Activated B cell treated with CpG ODN at 0.5 μM for 24 hours (primary cell): ENCODE results near the gene FKBP3. TPM values are rescaled to one million over a fixed set of nuclear protein-coding genes. Genes with fewer than 3 reads are reported as not detected.
"Not testable (repeated sequence)": the region's sequence is repeated elsewhere in the genome, so short reads cannot be mapped to it uniquely, and the experiment has no call there.

Source experiments
- ATAC-seq: fragments of 200-7000 bp; cut with Tn5 transposase; one replicate; pipeline ENCODE4 v1.10.0; 2021; ENCODE audit warnings: low read depth, mild to moderate bottlenecking, moderate library complexity
- CTCF ChIA-PET: fragments of 350-600 bp; sonication (Branson Sonifier 250); formaldehyde crosslinking; loops from one replicate; lab custom pipeline; 2021; ENCODE audit warnings: antibody characterized with exemption; lab: Charles Lee
- POLR2A ChIA-PET: fragments of 350-600 bp; sonication (Branson Sonifier 250); formaldehyde crosslinking; loops from one replicate; lab custom pipeline; 2021; ENCODE audit warnings: antibody characterized with exemption; lab: Charles Lee
- DNase-seq: peaks from one replicate; pipeline ENCODE4 v3.0.0; 2022
- H3K27ac Mint-ChIP-seq: one replicate; pipeline ENCODE4 v1.8.0; 2020; ENCODE audit warnings: mixed read lengths
- H3K27me3 Mint-ChIP-seq: one replicate; pipeline ENCODE4 v1.8.0; 2021; ENCODE audit warnings: mixed read lengths
- H3K36me3 Mint-ChIP-seq: one replicate; pipeline ENCODE4 v1.8.0; 2021; ENCODE audit warnings: low read depth, mixed read lengths
- H3K4me1 Mint-ChIP-seq: one replicate; pipeline ENCODE4 v1.8.0; 2021; ENCODE audit warnings: mixed read lengths
- H3K4me3 Mint-ChIP-seq: one replicate; pipeline ENCODE4 v1.8.0; 2020; ENCODE audit warnings: mild to moderate bottlenecking, mixed read lengths
- H3K9me3 Mint-ChIP-seq: one replicate; pipeline ENCODE4 v1.8.0; 2020; ENCODE audit warnings: mixed read lengths
- CTCF ChIP-seq: fragments of 200-600 bp; IDR thresholded peaks from one replicate; pipeline ENCODE4 v1.8.0; 2022; ENCODE audit warnings: antibody characterized with exemption, mild to moderate bottlenecking
- intact Hi-C: fragments of 100-400 bp; cut with micrococcal nuclease; formaldehyde crosslinking; loops from one replicate; pipeline ENCODE4 v1.15.1; 2024
- total RNA-seq: library from RNA; stranded (reverse); gene quantifications from 2 replicates; pipeline ENCODE4 v1.2.3, GENCODE V29; 2022

FKBP3 gene
- total RNA-seq, 1 donor from 2014 or later: 58.3 TPM

- DNase-seq: peak; percentile 97
- POLR2A ChIA-PET: interaction anchor here (0.8 to 2.4 kb wide), 3 partner anchors 50 to 187 kb away, joined by 4 to 24 read pairs (median 12); partner anchors contain the start of genes FKBP3, KLHL28 and TOGARAM1
- peak; percentile 94 for ATAC-seq
- TF ChIP-seq CTCF: no peak
- intact Hi-C loops: loop anchor here (1.0 to 2.0 kb wide), 5 partner anchors 17 to 187 kb away; partner anchors contain the start of genes FKBP3, MIS18BP1 and TOGARAM1
- H3K9me3 Mint-ChIP-seq: no peaks in the 10 kb centered on the region
- peak within 1 kb of the TSS; percentile 92 for H3K27ac Mint-ChIP-seq
- H3K4me1 Mint-ChIP-seq: peaks cover 46% of the 10 kb centered on the region
- peak within 1 kb of the TSS; percentile 96 for H3K4me3 Mint-ChIP-seq
- CTCF ChIA-PET: interaction anchor here (1.6 kb wide), 1 partner anchor 169 kb away, joined by 4 read pairs; the partner anchor contains the start of gene MIS18BP1
- peaks cover 13% of the 10 kb centered on the region for H3K36me3 Mint-ChIP-seq
- no peaks in the 10 kb centered on the region for H3K27me3 Mint-ChIP-seq
Observed at GRCh38 chr14:45083976-45084722, 50.1 kb downstream of the FKBP3 start, which contains the start of gene PRPF39. Gene PRPF39 (plus strand): TSS chr14:45084116. CDS start chr14:45095240, 11,124 bp downstream.

- Mint-ChIP-seq H3K4me3 (peak overlapping the region; percentile 96), H3K27ac (peak overlapping the region; percentile 92), H3K27me3 (no peaks in the 10 kb centered on the region), H3K9me3 (no peaks in the 10 kb centered on the region), H3K4me1 (peaks cover 40% of the 10 kb centered on the region), H3K36me3 (peaks cover 10% of the 10 kb centered on the region)
- ATAC-seq (no peak), DNase-seq (no peak)
- no peak for TF ChIP-seq CTCF
- ChIA-PET CTCF (interaction anchor here (1.6 kb wide), 1 partner anchor 170 kb away, joined by 4 read pairs; the partner anchor contains the start of gene MIS18BP1), POLR2A (interaction anchor here (1.3 to 2.4 kb wide), 3 partner anchors 50 to 187 kb away, joined by 4 to 24 read pairs (median 12); partner anchors contain the start of genes FKBP3, KLHL28 and TOGARAM1)
- intact Hi-C loops: loop anchor here (1.0 kb wide), 1 partner anchor 170 kb away; the partner anchor contains the start of gene MIS18BP1
Observed at GRCh38 chr14:45083617-45083975, 50.7 kb downstream of the FKBP3 start.

- peaks cover 31% of the 10 kb centered on the region for H3K4me1 Mint-ChIP-seq
- H3K27ac Mint-ChIP-seq: no peak overlapping the region
- DNase-seq: no peak
Observed at GRCh38 chr14:45082420-45082819, 51.9 kb downstream of the FKBP3 start.

DNA sequence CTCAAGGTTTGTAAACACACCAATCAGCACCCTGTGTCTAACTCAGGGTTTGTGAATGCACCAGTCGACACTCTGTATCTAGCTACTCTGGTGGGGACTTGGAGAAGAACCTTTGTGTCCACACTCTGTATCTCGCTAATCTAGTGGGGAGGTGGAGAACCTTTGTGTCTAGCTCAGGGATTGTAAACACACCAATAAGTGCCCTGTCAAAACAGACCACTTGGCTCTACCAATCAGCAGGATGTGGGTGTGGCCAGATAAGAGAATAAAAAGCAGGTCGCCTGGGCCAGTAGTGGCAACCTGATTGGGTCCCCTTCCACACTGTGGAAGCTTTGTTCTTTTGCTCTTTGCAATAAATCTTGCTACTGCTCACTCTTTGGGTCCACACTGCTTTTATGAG, 53.2 kb downstream of the FKBP3 start:
- H3K4me3 Mint-ChIP-seq, ATAC-seq, CTCF ChIA-PET, POLR2A ChIA-PET, intact Hi-C loops, H3K27ac Mint-ChIP-seq, H3K9me3 Mint-ChIP-seq, H3K36me3 Mint-ChIP-seq, H3K27me3 Mint-ChIP-seq, DNase-seq: not testable (repeated sequence)
- peaks cover 20% of the 10 kb centered on the region for H3K4me1 Mint-ChIP-seq

More at GRCh38 chr14:45082420-45082819, 51.9 kb downstream of the FKBP3 start:
- no peak overlapping the region for H3K4me3 Mint-ChIP-seq
- intact Hi-C loops: no loop called here
- H3K27me3 Mint-ChIP-seq: no peaks in the 10 kb centered on the region
- no peak for ATAC-seq
- ChIA-PET POLR2A (interaction anchor here (1.3 to 2.1 kb wide), 2 partner anchors 120 to 186 kb away, joined by 4 to 12 read pairs; partner anchors contain the start of genes KLHL28 and TOGARAM1), CTCF (no interaction called here)
- H3K9me3 Mint-ChIP-seq: no peaks in the 10 kb centered on the region
- TF ChIP-seq CTCF: no peak
- H3K36me3 Mint-ChIP-seq: peaks cover 10% of the 10 kb centered on the region

DNA sequence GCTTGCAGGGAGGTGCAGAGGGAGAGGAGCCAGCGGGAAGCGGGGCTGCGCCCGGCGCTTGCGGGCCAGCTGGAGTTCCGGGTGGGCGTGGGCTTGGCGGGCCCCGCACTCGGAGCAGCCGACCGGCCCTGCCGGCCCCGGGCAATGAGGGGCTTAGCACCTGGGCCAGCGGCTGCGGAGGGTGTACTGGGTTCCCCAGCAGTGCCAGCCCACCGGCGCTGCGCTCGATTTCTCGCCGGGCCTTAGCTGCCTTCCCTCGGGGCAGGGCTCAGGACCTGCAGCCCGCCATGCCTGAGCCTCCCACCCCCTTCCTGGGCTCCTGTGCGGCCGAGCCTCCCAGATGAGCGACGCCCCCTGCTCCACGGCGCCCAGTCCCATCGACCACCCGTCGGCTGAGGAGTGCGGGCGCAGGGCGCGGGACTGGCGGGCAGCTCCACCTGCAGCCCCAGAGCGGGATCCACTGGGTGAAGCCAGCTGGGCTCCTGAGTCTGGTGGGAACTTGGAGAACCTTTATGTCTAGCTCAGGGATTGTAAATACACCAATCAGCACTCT, 53.8 kb downstream of the FKBP3 start:
- H3K4me3 Mint-ChIP-seq, DNase-seq, ATAC-seq, POLR2A ChIA-PET, H3K27me3 Mint-ChIP-seq, CTCF ChIA-PET, H3K9me3 Mint-ChIP-seq, intact Hi-C loops, H3K36me3 Mint-ChIP-seq, H3K27ac Mint-ChIP-seq: not testable (repeated sequence)
- peaks cover 14% of the 10 kb centered on the region for H3K4me1 Mint-ChIP-seq

- Mint-ChIP-seq H3K36me3 (peaks cover 5% of the 10 kb centered on the region), H3K27ac (no peak overlapping the region), H3K9me3 (no peaks in the 10 kb centered on the region), H3K27me3 (no peaks in the 10 kb centered on the region), H3K4me1 (peaks cover 3% of the 10 kb centered on the region), H3K4me3 (no peak overlapping the region)
- intact Hi-C loops: no loop called here
- DNase-seq (no peak), ATAC-seq (no peak)
- TF ChIP-seq CTCF: no peak
- CTCF ChIA-PET: no interaction called here
- POLR2A ChIA-PET: no interaction called here
Observed at GRCh38 chr14:45078323-45078722, 56.0 kb downstream of the FKBP3 start.
